NCI-H187 treated with DMSO at 0.1 percent for 48 hours (cell line): ENCODE measurements around the gene KLB.

Source experiments
- DNase-seq: peaks from one replicate; lab custom pipeline; 2025; lab: John Stamatoyannopoulos, UW

KLB gene

DNA sequence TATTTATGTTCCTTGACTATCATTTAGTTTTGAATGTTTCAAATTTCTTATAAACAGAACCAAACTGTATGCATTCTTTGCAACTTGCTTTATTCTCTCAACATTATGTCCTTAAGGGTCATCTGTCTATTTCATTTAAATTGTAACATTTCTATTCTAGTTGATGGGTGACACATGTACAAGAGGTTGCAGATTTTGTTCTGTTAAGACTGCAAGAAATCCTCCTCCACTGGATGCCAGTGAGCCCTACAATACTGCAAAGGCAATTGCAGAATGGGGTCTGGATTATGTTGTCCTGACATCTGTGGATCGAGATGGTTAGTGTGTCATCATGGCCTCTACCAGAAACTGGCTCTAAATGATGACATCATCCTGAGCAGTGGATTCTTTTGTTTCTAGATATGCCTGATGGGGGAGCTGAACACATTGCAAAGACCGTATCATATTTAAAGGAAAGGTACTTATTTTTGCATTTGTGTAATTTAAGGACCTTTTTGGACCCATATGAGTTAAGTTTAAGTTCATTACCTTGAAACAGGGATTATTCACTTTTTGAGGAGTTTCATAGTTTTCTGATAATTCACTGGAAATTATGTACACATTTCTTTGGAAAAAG lies 58.3 kb downstream of the KLB start:
- DNase-seq: no peak

DNA sequence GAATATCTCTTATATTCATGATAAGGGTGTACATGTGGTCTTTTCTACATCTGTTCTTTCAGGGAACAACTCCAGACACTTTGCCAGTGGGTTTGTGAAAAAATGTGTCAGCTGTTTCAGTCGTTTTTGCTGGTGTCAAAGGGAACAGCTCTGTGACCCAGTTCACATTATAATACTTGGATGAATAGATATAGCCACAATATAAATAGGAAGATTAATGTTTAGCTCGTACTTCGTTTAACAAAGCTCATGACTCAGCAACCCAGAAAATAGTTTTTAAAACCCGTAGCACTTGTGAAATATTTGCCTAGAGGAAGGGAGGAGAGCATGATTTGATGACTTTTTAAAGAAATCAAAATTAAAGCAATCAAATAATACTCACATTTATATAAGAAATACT lies 60.0 kb downstream of the KLB start:
- no peak for DNase-seq

DNA sequence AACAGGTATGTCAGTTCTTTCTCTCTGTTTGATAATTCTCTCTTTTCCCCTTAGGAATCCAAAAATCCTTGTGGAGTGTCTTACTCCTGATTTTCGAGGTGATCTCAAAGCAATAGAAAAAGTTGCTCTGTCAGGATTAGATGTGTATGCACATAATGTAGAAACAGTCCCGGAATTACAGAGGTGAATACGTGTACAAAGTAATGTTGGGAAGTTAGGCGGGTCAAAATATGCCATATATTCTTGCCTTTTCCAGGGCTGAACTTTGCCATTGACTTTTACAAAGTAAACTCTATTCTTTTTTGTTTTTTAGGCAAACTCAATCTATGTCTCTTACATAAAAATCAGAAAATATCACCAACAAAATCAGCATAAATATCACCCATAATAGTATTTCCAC lies 60.7 kb downstream of the KLB start:
- no peak for DNase-seq

DNA sequence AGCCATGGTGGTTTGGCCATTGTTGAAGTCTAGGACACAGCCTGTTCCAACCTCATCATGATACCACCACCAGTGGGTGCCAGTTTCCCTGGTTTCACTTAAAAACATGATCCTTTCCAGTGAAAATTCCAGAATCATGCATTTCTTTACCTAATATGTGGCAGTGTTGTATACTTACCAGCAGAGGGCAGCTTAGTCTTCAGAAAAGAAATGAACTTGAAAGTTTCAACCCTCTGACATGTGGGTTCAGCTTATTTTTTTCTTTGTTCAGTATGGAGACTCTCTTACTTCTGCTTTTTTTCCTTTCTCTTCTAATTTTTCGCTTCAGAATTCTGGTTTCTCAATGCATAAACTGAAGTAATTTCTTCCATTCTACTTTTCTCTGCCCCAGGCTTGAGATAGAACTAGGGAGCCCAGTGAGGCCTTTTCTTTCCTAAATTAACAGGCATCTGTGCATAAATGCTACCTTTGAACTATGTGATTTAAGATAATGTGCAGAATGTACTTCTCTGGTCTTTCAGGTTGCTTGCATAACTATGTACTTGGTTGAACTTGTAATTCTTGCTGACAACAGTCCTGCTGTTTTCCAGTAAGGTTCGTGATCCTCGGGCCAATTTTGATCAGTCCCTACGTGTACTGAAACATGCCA lies 62.8 kb downstream of the KLB start:
- no peak for DNase-seq

DNA sequence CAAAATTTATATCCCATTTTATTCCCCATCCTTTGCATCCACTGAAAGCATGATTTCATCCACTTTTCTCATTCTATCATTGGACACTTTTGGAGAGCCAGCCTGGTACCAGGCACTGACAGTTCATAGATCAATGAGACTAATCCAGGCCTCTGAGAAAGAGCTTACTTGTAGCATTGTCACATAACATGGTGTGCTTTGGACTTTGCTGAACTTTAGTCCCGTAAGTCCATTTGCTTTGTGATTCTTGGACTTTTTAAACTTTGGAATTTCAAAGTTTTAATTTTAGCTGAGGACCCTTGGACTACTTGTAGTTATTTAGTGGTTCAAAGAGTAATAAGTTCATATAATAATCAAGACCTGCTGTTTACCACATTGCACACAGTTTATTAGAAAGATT lies 63.7 kb downstream of the KLB start:
- DNase-seq: no peak

DNA sequence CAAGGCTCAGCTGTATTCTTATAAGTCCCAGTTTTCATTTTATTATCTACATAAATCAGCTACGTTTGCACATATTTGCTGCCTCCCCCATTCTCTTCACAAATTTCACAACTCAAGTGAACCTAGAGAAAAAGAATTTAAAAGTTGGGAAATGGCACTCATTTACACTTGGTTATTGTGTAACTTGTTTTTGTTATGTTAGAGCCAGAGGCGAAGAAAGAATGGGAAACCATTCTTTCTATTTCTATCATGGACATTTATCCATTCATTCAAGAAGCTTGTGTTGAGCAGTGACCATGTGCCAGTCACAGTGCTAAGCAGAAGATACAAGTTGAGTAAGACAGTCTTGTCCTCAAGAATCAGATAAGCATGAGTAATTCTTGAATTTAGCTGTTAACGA lies 65.7 kb downstream of the KLB start:
- no peak for DNase-seq

DNA sequence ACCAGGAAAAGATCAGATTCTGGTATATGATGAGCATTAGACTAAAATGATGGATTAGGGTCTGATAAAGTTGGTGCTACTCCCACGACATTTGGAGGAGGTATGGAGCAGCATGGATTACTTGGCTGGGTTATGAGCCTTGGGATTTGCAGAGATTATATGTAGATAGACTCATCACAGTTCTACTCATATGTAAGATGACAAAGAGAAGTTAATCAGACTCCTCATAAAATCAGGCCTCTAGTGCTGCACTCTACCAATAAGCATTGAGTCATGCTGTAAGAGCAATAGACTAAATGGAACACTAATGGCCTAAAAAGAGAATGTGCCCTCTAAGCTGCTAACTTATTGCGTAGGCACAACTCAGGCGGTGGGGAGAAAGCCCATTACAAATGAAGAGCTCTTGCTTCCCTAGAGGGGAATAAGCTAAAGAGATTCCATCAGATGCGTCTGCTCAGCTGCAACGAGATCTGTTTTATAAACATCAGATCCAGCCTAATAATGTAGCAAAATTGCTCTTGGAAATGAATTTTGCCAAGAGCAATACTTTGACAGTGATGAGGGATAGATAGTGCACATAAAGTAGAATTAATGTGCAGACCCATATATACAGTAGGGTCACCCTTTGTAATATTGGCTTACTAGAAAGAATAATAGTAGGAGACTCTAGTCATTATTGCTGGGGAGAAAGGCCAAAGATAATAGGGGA lies 69.6 kb downstream of the KLB start:
- no peak for DNase-seq

DNA sequence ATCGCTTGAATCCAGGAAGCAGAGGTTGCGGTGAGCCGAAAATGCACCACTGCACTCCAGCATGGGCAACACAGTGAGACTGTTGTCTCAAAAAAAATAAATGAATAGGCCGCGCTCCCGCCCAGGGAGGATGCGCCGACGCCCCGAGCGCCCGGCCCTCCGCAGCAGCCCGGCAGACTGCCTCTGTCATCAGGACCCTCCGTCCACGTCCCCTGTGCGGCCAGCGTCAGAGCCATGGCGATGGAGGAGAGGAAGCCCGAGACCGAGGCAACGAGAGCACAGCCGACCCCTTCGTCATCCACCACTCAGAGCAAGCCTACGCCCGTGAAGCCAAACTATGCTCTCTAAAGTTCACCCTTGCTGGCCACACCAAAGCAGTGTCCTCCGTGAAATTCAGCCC lies 73.5 kb downstream of the KLB start:
- DNase-seq: no peak

DNA sequence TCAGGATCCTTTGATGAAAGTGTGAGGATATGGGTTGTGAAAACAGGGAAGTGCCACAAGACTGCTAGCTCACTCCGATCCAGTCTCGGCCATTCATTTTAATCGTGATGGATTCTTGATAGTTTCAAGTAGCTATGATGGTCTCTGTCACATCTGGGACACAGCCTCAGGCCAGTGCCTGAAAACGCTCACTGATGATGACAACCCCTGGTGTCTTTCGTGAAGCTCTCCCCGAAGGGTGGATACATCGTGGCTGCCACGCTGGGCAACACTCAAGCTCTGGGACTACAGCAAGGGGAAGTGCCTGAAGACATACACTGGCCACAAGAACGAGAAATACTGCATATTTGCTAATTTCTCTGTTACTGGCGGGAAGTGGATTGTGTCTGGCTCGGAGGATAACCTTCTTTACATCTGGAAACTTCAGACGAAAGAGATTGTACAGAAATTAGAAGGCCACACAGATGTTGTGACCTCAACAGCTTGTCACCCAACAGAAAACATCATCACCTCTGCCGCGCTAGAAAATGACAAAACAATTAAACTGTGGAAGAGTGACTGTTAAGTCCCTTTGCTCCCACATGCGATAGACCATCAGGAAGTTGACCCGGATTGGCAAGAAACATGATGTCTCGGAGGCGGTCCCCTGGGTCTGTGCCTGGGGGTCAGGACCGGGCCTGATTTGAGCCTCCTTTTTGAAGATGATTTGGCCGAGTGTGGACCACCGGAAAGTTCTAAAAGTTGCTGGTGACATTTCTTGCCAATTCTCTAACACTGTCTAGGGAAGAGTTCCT lies 74.4 kb downstream of the KLB start:
- DNase-seq: no peak

DNA sequence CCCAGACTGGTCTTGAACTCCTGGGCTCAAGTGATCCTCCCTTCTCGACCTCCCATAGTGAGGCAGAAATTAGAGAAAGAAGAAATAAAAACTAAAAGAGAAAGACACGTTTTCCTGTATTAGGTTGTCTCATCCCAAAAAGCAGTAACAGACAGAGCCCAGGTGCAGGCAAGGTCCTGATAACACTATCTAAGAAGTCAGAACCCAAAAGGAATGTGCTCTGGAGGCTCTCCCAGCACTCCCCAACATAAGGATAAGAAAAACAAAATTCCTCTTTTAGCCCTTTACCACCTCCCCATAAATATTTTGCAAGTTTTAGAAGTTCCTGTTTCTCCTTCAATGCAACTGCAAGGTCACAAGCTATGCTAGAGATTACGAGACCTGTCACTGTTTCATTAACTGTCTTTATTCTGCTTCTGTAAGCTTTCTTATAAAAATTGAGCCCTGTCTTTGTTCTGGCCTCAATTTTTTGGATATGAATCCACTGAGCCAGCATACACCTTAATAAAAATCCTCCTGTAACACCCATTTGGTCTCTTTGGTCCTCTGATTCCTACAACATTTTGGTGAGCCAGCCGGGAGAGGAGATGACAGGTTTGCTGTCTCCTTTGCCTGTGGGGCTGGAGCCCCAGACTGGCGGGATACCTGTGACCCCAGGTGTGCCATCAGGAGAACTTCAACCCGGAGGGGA lies 78.0 kb downstream of the KLB start:
- no peak for DNase-seq

DNA sequence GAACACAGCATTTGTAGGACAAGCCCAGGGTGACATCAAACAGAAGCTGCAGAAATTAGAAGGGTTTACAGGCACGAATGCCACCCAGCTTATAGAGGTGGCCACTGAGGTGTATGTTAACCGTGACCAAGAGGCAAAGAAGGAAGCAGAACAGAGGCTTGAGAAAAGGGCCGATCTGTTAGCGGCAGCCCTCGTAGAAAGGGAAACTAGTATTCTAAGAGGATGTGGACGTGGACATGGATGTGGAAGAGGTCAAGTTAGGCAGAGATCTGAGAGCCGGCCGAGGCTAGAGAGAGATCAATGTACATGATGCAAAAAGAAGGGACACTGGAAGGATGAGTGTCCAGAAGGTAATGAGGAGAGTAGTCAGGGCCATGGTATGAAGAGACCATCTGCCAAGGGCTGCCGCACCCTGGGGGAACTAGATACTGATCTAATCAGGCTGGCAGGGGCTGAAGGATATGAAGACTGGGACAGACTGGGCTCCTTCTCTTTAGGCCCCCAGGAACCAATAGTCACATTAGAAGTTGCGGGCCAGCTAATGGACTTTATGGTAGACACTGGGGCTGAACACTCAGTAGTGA lies 79.6 kb downstream of the KLB start:
- no peak for DNase-seq

DNA sequence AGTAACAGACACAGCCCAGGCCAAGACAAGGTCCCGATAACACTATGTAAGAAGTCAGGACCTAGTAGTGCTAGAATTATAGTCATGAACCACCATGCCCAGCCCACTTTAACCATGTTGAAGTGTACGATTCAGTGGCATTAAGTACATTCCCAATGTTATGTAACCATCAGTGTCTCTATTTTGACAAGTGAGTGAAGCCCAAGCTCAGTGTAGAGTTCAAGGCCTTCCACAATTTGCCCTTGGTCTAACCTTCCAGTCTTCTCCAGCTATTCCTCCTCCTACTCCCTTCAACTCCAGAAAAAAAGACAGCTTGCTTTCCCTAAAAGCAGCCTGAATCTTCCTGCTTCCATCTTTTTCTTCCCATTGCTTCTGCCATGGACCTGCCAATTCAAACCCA lies 83.6 kb downstream of the KLB start:
- no peak for DNase-seq

DNA sequence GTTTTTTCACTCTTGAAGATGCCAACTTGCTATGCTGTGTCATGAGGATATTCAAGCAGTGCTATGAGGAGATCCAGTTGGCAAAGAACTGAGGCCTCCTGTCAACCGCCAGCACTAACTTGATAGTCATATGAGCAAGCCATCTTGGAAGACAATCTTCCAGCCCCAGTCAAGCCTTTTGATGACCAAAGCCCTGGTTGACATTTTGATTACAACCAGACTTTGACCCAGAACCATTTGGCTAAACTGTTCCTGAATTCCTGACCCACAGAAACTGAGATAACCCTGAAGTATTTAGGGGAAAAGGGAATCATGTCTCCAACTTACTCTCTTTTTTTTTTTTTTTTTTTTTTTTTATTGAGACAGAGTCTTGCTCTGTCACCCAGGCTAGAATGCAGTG lies 87.6 kb downstream of the KLB start:
- no peak for DNase-seq

DNA sequence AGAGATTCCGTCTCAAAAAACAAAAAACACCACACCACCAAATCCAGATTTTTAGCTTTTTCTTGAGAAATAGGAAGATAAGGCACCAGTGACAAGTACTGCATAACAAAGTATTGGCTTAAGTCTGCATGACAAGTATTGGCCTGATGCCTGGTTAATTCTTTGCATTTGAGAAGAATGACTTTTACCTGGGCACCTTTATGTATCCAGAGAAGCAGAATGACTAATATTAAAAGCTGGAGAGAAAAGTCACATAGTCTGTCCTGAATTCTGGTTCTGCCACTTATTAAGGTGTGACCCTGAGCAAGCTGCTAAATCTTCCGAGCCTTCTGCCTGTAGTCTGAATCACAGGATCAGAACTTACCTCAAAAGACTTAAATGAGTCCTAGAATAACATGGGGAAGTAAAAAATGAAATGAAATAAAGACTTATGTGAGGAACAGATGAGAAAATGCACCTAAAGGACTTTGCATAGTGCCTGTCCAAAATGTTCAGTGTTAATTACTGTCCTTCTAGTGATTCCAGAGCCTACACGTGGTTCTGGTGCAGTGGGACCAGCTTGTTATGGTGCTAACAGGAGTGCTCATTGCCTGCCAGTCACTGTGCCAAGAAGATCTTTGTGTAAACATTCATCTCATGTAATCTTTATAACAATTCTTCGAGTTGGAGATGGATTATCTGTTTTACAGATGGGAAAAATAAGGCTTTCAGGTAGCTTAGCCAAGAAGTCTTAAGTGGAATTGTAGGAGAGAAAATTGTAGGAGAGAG lies 88.9 kb downstream of the KLB start:
- DNase-seq: no peak

DNA sequence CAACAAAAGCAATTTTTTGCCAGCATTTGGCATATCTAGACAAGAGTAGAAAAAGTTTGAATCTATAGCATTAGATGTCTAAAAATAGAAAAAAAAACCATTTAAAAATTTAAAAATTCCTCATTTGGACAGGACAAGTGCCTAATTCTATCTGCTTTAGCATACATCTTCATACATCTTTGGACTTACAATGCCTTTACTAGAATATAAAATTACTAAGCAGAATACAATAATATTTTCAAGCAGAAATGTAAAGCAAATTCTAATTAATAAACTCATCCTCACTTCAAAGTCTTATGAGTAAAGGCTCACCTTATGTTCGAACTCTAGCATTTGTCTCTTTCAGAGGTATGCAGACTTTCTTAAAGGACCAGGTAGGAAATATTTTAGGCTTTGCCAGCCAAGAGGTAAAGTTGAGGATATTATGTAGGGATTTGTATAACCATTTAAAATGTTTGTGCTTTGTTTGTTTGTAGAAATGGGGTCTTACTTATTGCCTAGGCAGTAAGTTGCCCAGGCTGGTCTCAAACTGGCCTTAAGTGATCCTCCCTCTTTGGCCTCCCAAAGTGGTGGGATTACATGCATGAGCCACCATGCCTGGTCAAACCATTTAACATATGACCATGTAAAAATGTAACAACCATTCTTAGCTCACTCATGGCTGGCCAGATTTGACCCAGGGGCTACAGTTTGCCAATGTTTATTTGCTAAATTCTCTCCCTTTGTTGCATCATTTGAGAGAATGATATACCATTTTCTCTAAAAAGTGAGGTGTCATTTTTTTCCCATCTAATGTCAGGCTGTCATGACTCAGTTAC lies 91.4 kb downstream of the KLB start:
- no peak for DNase-seq

DNA sequence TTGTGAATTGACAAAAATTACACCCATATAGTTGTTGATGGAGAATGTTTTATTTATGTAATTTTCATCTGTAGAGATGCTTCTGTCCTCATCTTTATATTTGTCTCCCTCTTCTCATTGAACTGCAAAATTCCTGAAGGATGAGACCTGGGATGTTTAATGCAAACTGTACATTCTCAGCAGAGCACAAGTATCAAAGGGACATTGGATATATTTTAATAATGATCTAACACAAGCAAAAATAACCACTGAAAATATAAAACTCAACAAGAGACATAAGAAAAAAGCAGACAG lies 91.9 kb downstream of the KLB start:
- DNase-seq: no peak
